ENCODE results near the gene E2F1. TPM values are rescaled to one million over a fixed set of nuclear protein-coding genes. Genes with fewer than 3 reads are reported as not detected.

Gene E2F1
- total and polyA plus RNA-seq, 2 of the 4 experiments (the other 2 are of a cell fraction), result 10.9 to 14.0 TPM

GRCh38 chr20:33730946-33731692, 44.9 kb upstream of the E2F1 start:
- peak overlapping the region; percentile 90 for H3K4ac ChIP-seq (ENCODE audit: low read depth, low read length)
- peak overlapping the region; percentile 38 for H3K18ac ChIP-seq (ENCODE audit: low read depth, low read length)
- dilution Hi-C loops (cut with HindIII; ENCODE audit: low sequenced_read_pairs, unreplicated experiment), result no loop called here
- H3K36me3 ChIP-seq (ENCODE audit: control insufficient read depth, insufficient read depth, low read length), result no peaks in the 10 kb centered on the region
- peaks cover 12 to 33% of the 10 kb centered on the region in 2 experiments; a peak in 3 of 4 replicates for H3K79me1 ChIP-seq (ENCODE audit: low read depth in 1 of 2, low read length in 2 of 2)
- H3K23ac ChIP-seq (ENCODE audit: low read depth, low read length), result peak overlapping the region; percentile 70
- H4K8ac ChIP-seq (ENCODE audit: low read depth in 2 of 2, low read length in 2 of 2), result peak overlapping the region; percentile 97 to 100
- H2AFZ ChIP-seq (replicated peaks; ENCODE audit: low read length, poor library complexity), result peak overlapping the region; percentile 99
- no peaks in the 10 kb centered on the region; the same call in 1 of the 2 replicates for H3K27me3 ChIP-seq (ENCODE audit: control insufficient read depth, insufficient read depth, low read length)
- ChIA-PET CTCF (no interaction called here), POLR2A (ENCODE audit: unreplicated experiment) (no interaction called here)
- peaks cover 7% of the 10 kb centered on the region; the same call in 1 of the 2 replicates for H3K9me1 ChIP-seq (ENCODE audit: insufficient read depth, low read length)
- ATAC-seq (ENCODE audit: low read depth) (no peak), DNase-seq (no peak)
- WGBS, 2 experiments (ENCODE audit: extremely low coverage in 2 of 2, insufficient read length in 1 of 2), result 73% methylated on average over 8 of the region's 18 CpGs; no CpG with 5 or more reads in 1 of the 2 experiments
- peak overlapping the region; percentile 70 for H3K14ac ChIP-seq (replicated peaks; ENCODE audit: low read depth, low read length)
- H2BK15ac ChIP-seq (ENCODE audit: low read depth, low read length), result peak overlapping the region; percentile 74; the same call in 1 of the 3 replicates
- no TSS peak for BruUV-seq (replicated peaks)
- peak overlapping the region; percentile 84 for H4K91ac ChIP-seq (ENCODE audit: insufficient read depth, low read depth, low read length)
- peaks cover 18% of the 10 kb centered on the region for H3K4me1 ChIP-seq (ENCODE audit: control insufficient read depth, insufficient read depth, low read length)
- H3K56ac ChIP-seq (ENCODE audit: extremely low read depth, insufficient read depth, low read length), result no peak overlapping the region
- H3K4me3 ChIP-seq (ENCODE audit: insufficient read depth, low read depth, low read length), result peak overlapping the region; percentile 43
- TF ChIP-seq MAFK (IDR thresholded peaks at IDR 0.05; ENCODE audit: low read depth, low read length) (no peak), RAD21 (IDR thresholded peaks at IDR 0.05; ENCODE audit: low read length) (no peak), ELK1 (IDR thresholded peaks at IDR 0.05; ENCODE audit: borderline replicate concordance, low read depth, low read length) (no peak)
- peak overlapping the region; percentile 81 for H3K27ac ChIP-seq (ENCODE audit: insufficient read depth, low read length)
- H2BK120ac ChIP-seq (ENCODE audit: low read depth, low read length), result peak overlapping the region; percentile 74
- peak overlapping the region; percentile 21; the same call in 1 of the 2 replicates for H2BK20ac ChIP-seq (ENCODE audit: low read depth, low read length)
- intact Hi-C loops (cut with micrococcal nuclease), result loop anchor here (2.0 to 5.0 kb wide), 3 partner anchors 64 to 274 kb away; partner anchors contain the start of genes ACTL10 and CHMP4B
- peak overlapping the region; percentile 94 for H2AK5ac ChIP-seq (ENCODE audit: low read depth, low read length)
- peak overlapping the region; percentile 72 for H3K9ac ChIP-seq (ENCODE audit: low read depth, low read length)
- peak overlapping the region; percentile 0 for H2BK5ac ChIP-seq (ENCODE audit: low read depth, low read length, poor library complexity, severe bottlenecking)
- peak overlapping the region; percentile 94 for H4K5ac ChIP-seq (ENCODE audit: low read depth, low read length)
- no peaks in the 10 kb centered on the region for H4K20me1 ChIP-seq (ENCODE audit: insufficient read depth, low read length)
- H3K4me2 ChIP-seq (ENCODE audit: low read depth, low read length), result peak overlapping the region; percentile 80
- H3K9me3 ChIP-seq (ENCODE audit: control insufficient read depth, insufficient read depth, low read length), result 0 out of 2 replicates have a peak, but pooled peaks cover 1% of the 10 kb centered on the region
- in situ Hi-C loops (cut with MboI; ENCODE audit: low sequenced_read_pairs), result no loop called here
- peak overlapping the region; percentile 74 for H2AK9ac ChIP-seq (replicated peaks; ENCODE audit: low read depth, low read length, poor library complexity)
